Measurements from ENCODE around the gene GARNL3. TPM values are rescaled to one million over a fixed set of nuclear protein-coding genes. Genes with fewer than 3 reads are reported as not detected.

GARNL3 gene
- total RNA-seq, 2 donors from 2014 or later: 34.2 to 34.4 TPM

- no peak overlapping the region for H3K27ac ChIP-seq
- H3K4me1 ChIP-seq (replicated peaks): no peaks in the 10 kb centered on the region
- no peaks in the 10 kb centered on the region for H3K9me3 ChIP-seq
- H3K27me3 ChIP-seq (replicated peaks; ENCODE audit: insufficient read depth): no peaks in the 10 kb centered on the region
- WGBS: 28% methylated on average over 2 of the region's 2 CpGs
- intact Hi-C loops (cut with DNase I): no loop called here
- DNase-seq (ENCODE audit: low spot score): no peak
- no peak overlapping the region for H3K4me3 ChIP-seq
- TF ChIP-seq, protein P1, sequence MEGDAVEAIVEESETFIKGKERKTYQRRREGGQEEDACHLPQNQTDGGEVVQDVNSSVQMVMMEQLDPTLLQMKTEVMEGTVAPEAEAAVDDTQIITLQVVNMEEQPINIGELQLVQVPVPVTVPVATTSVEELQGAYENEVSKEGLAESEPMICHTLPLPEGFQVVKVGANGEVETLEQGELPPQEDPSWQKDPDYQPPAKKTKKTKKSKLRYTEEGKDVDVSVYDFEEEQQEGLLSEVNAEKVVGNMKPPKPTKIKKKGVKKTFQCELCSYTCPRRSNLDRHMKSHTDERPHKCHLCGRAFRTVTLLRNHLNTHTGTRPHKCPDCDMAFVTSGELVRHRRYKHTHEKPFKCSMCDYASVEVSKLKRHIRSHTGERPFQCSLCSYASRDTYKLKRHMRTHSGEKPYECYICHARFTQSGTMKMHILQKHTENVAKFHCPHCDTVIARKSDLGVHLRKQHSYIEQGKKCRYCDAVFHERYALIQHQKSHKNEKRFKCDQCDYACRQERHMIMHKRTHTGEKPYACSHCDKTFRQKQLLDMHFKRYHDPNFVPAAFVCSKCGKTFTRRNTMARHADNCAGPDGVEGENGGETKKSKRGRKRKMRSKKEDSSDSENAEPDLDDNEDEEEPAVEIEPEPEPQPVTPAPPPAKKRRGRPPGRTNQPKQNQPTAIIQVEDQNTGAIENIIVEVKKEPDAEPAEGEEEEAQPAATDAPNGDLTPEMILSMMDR (IDR thresholded peaks at IDR 0.05): no peak
- TF ChIP-seq POLR2A (IDR thresholded peaks at IDR 0.05): no peak
- TF ChIP-seq POLR2AphosphoS5 (IDR thresholded peaks at IDR 0.05): no peak
- H3K36me3 ChIP-seq: no peaks in the 10 kb centered on the region
These were observed 55.5 kb downstream of the GARNL3 start for GRCh38 chr9:127320115-127320378.

- H3K9me3 ChIP-seq: no peaks in the 10 kb centered on the region
- H3K36me3 ChIP-seq: no peaks in the 10 kb centered on the region
- no peak overlapping the region for H3K4me3 ChIP-seq
- no peaks in the 10 kb centered on the region for H3K4me1 ChIP-seq (replicated peaks)
- no peak for DNase-seq (ENCODE audit: low spot score)
- TF ChIP-seq, protein P1 (IDR thresholded peaks at IDR 0.05): no peak
- TF ChIP-seq POLR2AphosphoS5 (IDR thresholded peaks at IDR 0.05): no peak
- no peak for TF ChIP-seq POLR2A (IDR thresholded peaks at IDR 0.05)
- H3K27me3 ChIP-seq (replicated peaks; ENCODE audit: insufficient read depth): no peaks in the 10 kb centered on the region
- H3K27ac ChIP-seq: no peak overlapping the region
- intact Hi-C loops (cut with DNase I): no loop called here
- 82% methylated on average over 5 of the region's 5 CpGs for WGBS
These were observed 58.8 kb downstream of the GARNL3 start for GRCh38 chr9:127323393-127323792.

- no peaks in the 10 kb centered on the region for H3K36me3 ChIP-seq
- WGBS: 52% methylated on average over 5 of the region's 5 CpGs
- H3K27me3 ChIP-seq (replicated peaks; ENCODE audit: insufficient read depth): no peaks in the 10 kb centered on the region
- intact Hi-C loops (cut with DNase I): no loop called here
- peak overlapping the region in 1 of 2 donors; percentile 4 for H3K27ac ChIP-seq
- DNase-seq (ENCODE audit: low spot score): peak; percentile 13
- H3K4me3 ChIP-seq: no peak overlapping the region
- H3K4me1 ChIP-seq (replicated peaks): no peaks in the 10 kb centered on the region
- no peaks in the 10 kb centered on the region for H3K9me3 ChIP-seq
- TF ChIP-seq POLR2AphosphoS5 (IDR thresholded peaks at IDR 0.05): peak; percentile 61
- TF ChIP-seq, protein P1 (IDR thresholded peaks at IDR 0.05): no peak
These were observed 65.9 kb downstream of the GARNL3 start for GRCh38 chr9:127330501-127330900.

- no peak for DNase-seq (ENCODE audit: low spot score)
- 66% methylated on average over 5 of the region's 5 CpGs for WGBS
- intact Hi-C loops (cut with DNase I): no loop called here
- H3K4me1 ChIP-seq (replicated peaks): no peaks in the 10 kb centered on the region
- H3K36me3 ChIP-seq: no peaks in the 10 kb centered on the region
- H3K27ac ChIP-seq: peak overlapping the region; percentile 35 to 50
- no peak for TF ChIP-seq POLR2AphosphoS5 (IDR thresholded peaks at IDR 0.05)
- TF ChIP-seq, protein P1 (IDR thresholded peaks at IDR 0.05): no peak
- H3K4me3 ChIP-seq: no peak overlapping the region
- no peaks in the 10 kb centered on the region for H3K9me3 ChIP-seq
- H3K27me3 ChIP-seq (replicated peaks; ENCODE audit: insufficient read depth): no peaks in the 10 kb centered on the region
These were observed 68.9 kb downstream of the GARNL3 start for GRCh38 chr9:127333221-127334064.

DNA sequence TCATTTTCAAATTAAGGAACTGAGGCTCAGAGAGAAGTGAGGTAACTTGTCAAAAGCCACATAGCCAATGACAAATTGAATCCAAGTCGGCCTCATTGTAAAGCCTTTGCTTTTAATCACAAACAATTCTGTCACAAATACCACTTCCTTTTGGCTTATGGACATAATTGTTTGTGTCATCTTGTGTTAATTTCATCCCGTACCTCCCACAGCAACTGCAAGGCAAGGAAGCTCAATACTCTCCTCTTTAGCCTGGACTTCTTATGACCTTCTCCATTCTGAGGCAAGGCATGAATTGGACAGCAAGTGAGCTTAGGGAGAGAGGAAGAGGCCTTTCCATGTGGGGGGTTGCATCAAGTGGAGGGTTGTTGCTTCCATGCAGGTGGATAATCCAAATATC lies 70.2 kb downstream of the GARNL3 start:
- H3K27me3 ChIP-seq (replicated peaks; ENCODE audit: insufficient read depth): no peaks in the 10 kb centered on the region
- intact Hi-C loops (cut with DNase I): no loop called here
- no peak for DNase-seq (ENCODE audit: low spot score)
- H3K4me3 ChIP-seq: no peak overlapping the region
- H3K4me1 ChIP-seq (replicated peaks): no peaks in the 10 kb centered on the region
- TF ChIP-seq POLR2AphosphoS5 (IDR thresholded peaks at IDR 0.05) (no peak), POLR2A (IDR thresholded peaks at IDR 0.05) (no peak)
- TF ChIP-seq, protein P1 (IDR thresholded peaks at IDR 0.05): no peak
- no peak overlapping the region for H3K27ac ChIP-seq
- no peaks in the 10 kb centered on the region for H3K9me3 ChIP-seq
- no peaks in the 10 kb centered on the region for H3K36me3 ChIP-seq
- WGBS: 93% methylated on average over 2 of the region's 2 CpGs
